ENCODE data around the gene TMPRSS11A.

The TMPRSS11A gene

GRCh38 chr4:67939195-67939594 lies 24.1 kb downstream of the TMPRSS11A start:
- Histone ChIP-seq H3K4me1 (ENCODE audit: control insufficient read depth, insufficient read depth, low read length) (peaks cover 2% of the 10 kb centered on the region; the same call in 1 of the 2 replicates), H3K4me3 (ENCODE audit: low read length) (no peak overlapping the region), H3K27ac (ENCODE audit: low read length) (no peak overlapping the region), H3K36me3 (ENCODE audit: control insufficient read depth, insufficient read depth, low read length) (no peaks in the 10 kb centered on the region), H3K9me3 (ENCODE audit: control insufficient read depth, insufficient read depth, low read length) (no peaks in the 10 kb centered on the region), H3K27me3 (ENCODE audit: control insufficient read depth, insufficient read depth, low read length) (no peaks in the 10 kb centered on the region)
- WGBS (ENCODE audit: insufficient coverage, insufficient read length): no CpG with 5 or more reads among the region's 3 CpGs
- no peak for DNase-seq (ENCODE audit: low read depth, low spot score)

DNA sequence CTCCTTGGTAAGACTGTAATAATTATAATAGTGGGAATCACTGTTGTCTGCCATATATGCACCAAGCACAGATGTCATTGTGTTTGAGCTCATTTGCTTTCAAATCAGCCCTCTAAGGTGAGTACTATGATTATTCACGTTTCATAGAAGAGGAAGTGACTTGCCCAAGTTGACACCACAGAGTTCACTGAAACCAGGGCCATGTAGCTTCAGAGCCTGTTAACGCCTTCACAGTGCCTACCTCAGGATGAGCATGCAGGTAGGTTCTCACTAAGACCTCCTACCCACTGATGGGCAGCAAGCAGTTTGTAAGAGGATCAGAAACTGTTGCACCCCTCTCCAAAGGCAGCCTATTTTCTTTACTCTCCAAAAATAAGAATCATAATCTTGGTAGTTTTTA lies 27.4 kb downstream of the TMPRSS11A start:
- WGBS (ENCODE audit: insufficient coverage, insufficient read length): no CpG with 5 or more reads among the region's 2 CpGs

DNA sequence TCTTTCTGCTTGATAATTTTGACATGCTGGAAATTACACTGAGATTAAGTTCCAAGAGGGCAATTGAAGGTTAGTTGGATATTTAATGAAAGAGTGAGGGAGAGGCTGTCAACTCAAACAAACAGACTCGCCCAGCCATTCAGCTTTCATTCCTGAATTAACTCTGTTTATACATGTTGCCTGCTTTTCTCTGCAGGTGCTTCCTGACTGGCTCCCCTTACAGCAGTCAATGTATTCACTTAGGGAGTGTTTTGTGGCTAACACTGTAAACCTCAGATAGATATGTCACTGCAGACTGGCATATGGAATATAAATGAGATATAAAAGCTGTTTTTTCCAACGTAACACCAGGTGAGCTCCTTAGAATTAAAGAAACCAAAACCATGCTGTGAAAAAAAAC lies 28.7 kb downstream of the TMPRSS11A start:
- no peak overlapping the region for H3K27ac ChIP-seq (ENCODE audit: low read length)
- DNase-seq (ENCODE audit: low read depth, low spot score): no peak

More for the DNA sequence above, 27.4 kb downstream of the TMPRSS11A start:
- Histone ChIP-seq H3K4me3 (ENCODE audit: low read length) (no peak overlapping the region), H3K36me3 (ENCODE audit: control insufficient read depth, insufficient read depth, low read length) (no peaks in the 10 kb centered on the region), H3K9me3 (ENCODE audit: control insufficient read depth, insufficient read depth, low read length) (no peaks in the 10 kb centered on the region), H3K27ac (ENCODE audit: low read length) (no peak overlapping the region), H3K27me3 (ENCODE audit: control insufficient read depth, insufficient read depth, low read length) (no peaks in the 10 kb centered on the region), H3K4me1 (ENCODE audit: control insufficient read depth, insufficient read depth, low read length) (peaks cover 2% of the 10 kb centered on the region; the same call in 1 of the 2 replicates)
- no peak for DNase-seq (ENCODE audit: low read depth, low spot score)

GRCh38 chr4:67933755-67934154 lies 29.5 kb downstream of the TMPRSS11A start:
- Histone ChIP-seq H3K36me3 (ENCODE audit: control insufficient read depth, insufficient read depth, low read length) (no peaks in the 10 kb centered on the region), H3K4me3 (ENCODE audit: low read length) (no peak overlapping the region), H3K4me1 (ENCODE audit: control insufficient read depth, insufficient read depth, low read length) (peaks cover 2% of the 10 kb centered on the region; the same call in 1 of the 2 replicates), H3K9me3 (ENCODE audit: control insufficient read depth, insufficient read depth, low read length) (no peaks in the 10 kb centered on the region), H3K27me3 (ENCODE audit: control insufficient read depth, insufficient read depth, low read length) (no peaks in the 10 kb centered on the region), H3K27ac (ENCODE audit: low read length) (no peak overlapping the region)
- WGBS (ENCODE audit: insufficient coverage, insufficient read length): no CpG with 5 or more reads among the region's 1 CpG
- DNase-seq (ENCODE audit: low read depth, low spot score): no peak

More for the DNA sequence above, 28.7 kb downstream of the TMPRSS11A start:
- Histone ChIP-seq H3K27me3 (ENCODE audit: control insufficient read depth, insufficient read depth, low read length) (no peaks in the 10 kb centered on the region), H3K4me1 (ENCODE audit: control insufficient read depth, insufficient read depth, low read length) (peaks cover 2% of the 10 kb centered on the region; the same call in 1 of the 2 replicates), H3K4me3 (ENCODE audit: low read length) (no peak overlapping the region), H3K36me3 (ENCODE audit: control insufficient read depth, insufficient read depth, low read length) (no peaks in the 10 kb centered on the region), H3K9me3 (ENCODE audit: control insufficient read depth, insufficient read depth, low read length) (no peaks in the 10 kb centered on the region)
- WGBS (ENCODE audit: insufficient coverage, insufficient read length): no CpG with 5 or more reads among the region's 2 CpGs

GRCh38 chr4:67933038-67933437 lies 30.3 kb downstream of the TMPRSS11A start:
- H3K4me3 ChIP-seq (ENCODE audit: low read length): no peak overlapping the region
- no peaks in the 10 kb centered on the region for H3K36me3 ChIP-seq (ENCODE audit: control insufficient read depth, insufficient read depth, low read length)
- no peak overlapping the region for H3K27ac ChIP-seq (ENCODE audit: low read length)
- H3K4me1 ChIP-seq (ENCODE audit: control insufficient read depth, insufficient read depth, low read length): peaks cover 2% of the 10 kb centered on the region; the same call in 1 of the 2 replicates
- DNase-seq (ENCODE audit: low read depth, low spot score): no peak
- no CpG with 5 or more reads among the region's 5 CpGs for WGBS (ENCODE audit: insufficient coverage, insufficient read length)
- H3K27me3 ChIP-seq (ENCODE audit: control insufficient read depth, insufficient read depth, low read length): no peaks in the 10 kb centered on the region
- no peaks in the 10 kb centered on the region for H3K9me3 ChIP-seq (ENCODE audit: control insufficient read depth, insufficient read depth, low read length)

- no CpG with 5 or more reads among the region's 3 CpGs for WGBS (ENCODE audit: insufficient coverage, insufficient read length)
- H3K27ac ChIP-seq (ENCODE audit: low read length): no peak overlapping the region
- no peaks in the 10 kb centered on the region for H3K9me3 ChIP-seq (ENCODE audit: control insufficient read depth, insufficient read depth, low read length)
- H3K27me3 ChIP-seq (ENCODE audit: control insufficient read depth, insufficient read depth, low read length): no peaks in the 10 kb centered on the region
- no peaks in the 10 kb centered on the region for H3K36me3 ChIP-seq (ENCODE audit: control insufficient read depth, insufficient read depth, low read length)
- peaks cover 2% of the 10 kb centered on the region; the same call in 1 of the 2 replicates for H3K4me1 ChIP-seq (ENCODE audit: control insufficient read depth, insufficient read depth, low read length)
- H3K4me3 ChIP-seq (ENCODE audit: low read length): no peak overlapping the region
- DNase-seq (ENCODE audit: low read depth, low spot score): no peak
Observed at GRCh38 chr4:67931256-67931655, 32.0 kb downstream of the TMPRSS11A start.

- H3K36me3 ChIP-seq (ENCODE audit: control insufficient read depth, insufficient read depth, low read length): no peaks in the 10 kb centered on the region
- H3K27ac ChIP-seq (ENCODE audit: low read length): no peak overlapping the region
- H3K4me3 ChIP-seq (ENCODE audit: low read length): no peak overlapping the region
- no peaks in the 10 kb centered on the region for H3K27me3 ChIP-seq (ENCODE audit: control insufficient read depth, insufficient read depth, low read length)
- H3K9me3 ChIP-seq (ENCODE audit: control insufficient read depth, insufficient read depth, low read length): no peaks in the 10 kb centered on the region
- H3K4me1 ChIP-seq (ENCODE audit: control insufficient read depth, insufficient read depth, low read length): no peaks in the 10 kb centered on the region
- DNase-seq (ENCODE audit: low read depth, low spot score): no peak
- no CpG with 5 or more reads among the region's 3 CpGs for WGBS (ENCODE audit: insufficient coverage, insufficient read length)
Observed at GRCh38 chr4:67929426-67929825, 33.9 kb downstream of the TMPRSS11A start.

DNA sequence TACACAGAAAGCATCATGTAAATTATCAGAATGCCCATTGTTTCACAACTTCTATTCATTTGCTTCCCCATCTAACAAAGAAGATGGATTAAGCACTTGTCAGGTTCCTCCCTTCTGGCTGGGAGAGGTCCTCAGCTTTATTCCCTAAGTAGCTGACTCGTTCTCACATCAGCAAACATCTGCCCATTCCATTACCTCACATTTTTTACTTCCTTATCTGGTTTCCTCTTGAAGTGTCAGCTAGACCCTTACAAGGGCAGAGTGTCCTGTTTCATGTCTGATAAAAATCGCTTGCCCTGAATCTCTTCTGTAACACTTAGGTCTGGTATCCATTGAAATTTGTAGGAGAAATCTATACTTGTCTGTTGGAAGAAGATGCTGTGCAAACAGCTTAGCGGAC lies 34.7 kb downstream of the TMPRSS11A start:
- WGBS (ENCODE audit: insufficient coverage, insufficient read length): no CpG with 5 or more reads among the region's 3 CpGs
- no peak for DNase-seq (ENCODE audit: low read depth, low spot score)
- H3K4me1 ChIP-seq (ENCODE audit: control insufficient read depth, insufficient read depth, low read length): no peaks in the 10 kb centered on the region

DNA sequence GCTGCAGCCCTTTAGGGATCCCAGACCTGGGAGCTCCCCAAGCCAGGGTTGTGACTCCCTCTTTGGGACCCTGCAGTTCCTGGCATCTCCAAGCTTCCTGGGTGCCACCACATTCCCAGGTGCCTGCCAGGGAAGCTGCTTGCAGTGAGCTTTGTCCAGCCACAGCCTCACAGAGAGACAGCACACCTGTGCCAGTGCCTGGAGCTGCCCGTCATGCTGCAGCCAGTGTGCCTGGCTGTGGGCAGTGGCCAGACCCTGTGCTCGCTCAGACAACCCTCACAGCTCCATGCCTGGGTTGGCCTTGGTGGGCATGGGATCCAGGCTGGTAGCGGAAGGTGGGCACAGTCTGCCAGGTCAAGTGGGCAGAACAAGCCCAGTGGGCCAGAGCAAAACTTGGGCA lies 36.0 kb downstream of the TMPRSS11A start:
- no peak overlapping the region for H3K27ac ChIP-seq (ENCODE audit: low read length)
- no peaks in the 10 kb centered on the region for H3K9me3 ChIP-seq (ENCODE audit: control insufficient read depth, insufficient read depth, low read length)
- no peaks in the 10 kb centered on the region for H3K36me3 ChIP-seq (ENCODE audit: control insufficient read depth, insufficient read depth, low read length)
- no peaks in the 10 kb centered on the region for H3K4me1 ChIP-seq (ENCODE audit: control insufficient read depth, insufficient read depth, low read length)
- WGBS (ENCODE audit: insufficient coverage, insufficient read length): no CpG with 5 or more reads among the region's 3 CpGs
- H3K27me3 ChIP-seq (ENCODE audit: control insufficient read depth, insufficient read depth, low read length): no peaks in the 10 kb centered on the region
- DNase-seq (ENCODE audit: low read depth, low spot score): no peak
- no peak overlapping the region for H3K4me3 ChIP-seq (ENCODE audit: low read length)

More for the DNA sequence above, 34.7 kb downstream of the TMPRSS11A start:
- Histone ChIP-seq H3K36me3 (ENCODE audit: control insufficient read depth, insufficient read depth, low read length) (no peaks in the 10 kb centered on the region), H3K9me3 (ENCODE audit: control insufficient read depth, insufficient read depth, low read length) (no peaks in the 10 kb centered on the region), H3K27ac (ENCODE audit: low read length) (no peak overlapping the region), H3K27me3 (ENCODE audit: control insufficient read depth, insufficient read depth, low read length) (no peaks in the 10 kb centered on the region), H3K4me3 (ENCODE audit: low read length) (no peak overlapping the region)

DNA sequence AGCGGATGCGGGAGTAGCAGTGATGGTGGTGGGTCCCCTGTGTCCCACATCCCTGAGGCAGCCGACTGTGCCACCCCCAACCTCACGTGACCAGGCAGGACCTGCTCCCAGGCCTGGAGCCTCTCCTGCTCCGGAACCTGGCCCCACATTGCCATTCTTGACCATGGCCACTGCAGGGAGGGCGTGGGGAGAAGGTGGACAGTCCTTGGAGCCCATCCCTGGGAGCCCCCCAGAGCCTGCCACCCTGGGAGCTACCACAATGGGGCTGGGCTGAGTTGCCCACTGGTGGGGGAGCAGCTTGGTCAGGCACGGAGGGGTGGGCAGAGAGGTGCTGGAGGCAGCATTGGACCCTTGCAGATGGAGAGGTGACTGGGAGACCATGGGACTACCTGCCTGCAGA lies 36.8 kb downstream of the TMPRSS11A start:
- H3K9me3 ChIP-seq (ENCODE audit: control insufficient read depth, insufficient read depth, low read length): no peaks in the 10 kb centered on the region
- no peaks in the 10 kb centered on the region for H3K36me3 ChIP-seq (ENCODE audit: control insufficient read depth, insufficient read depth, low read length)
- no peaks in the 10 kb centered on the region for H3K4me1 ChIP-seq (ENCODE audit: control insufficient read depth, insufficient read depth, low read length)
- no peak for DNase-seq (ENCODE audit: low read depth, low spot score)
- no CpG with 5 or more reads among the region's 7 CpGs for WGBS (ENCODE audit: insufficient coverage, insufficient read length)
- no peak overlapping the region for H3K4me3 ChIP-seq (ENCODE audit: low read length)
- no peaks in the 10 kb centered on the region for H3K27me3 ChIP-seq (ENCODE audit: control insufficient read depth, insufficient read depth, low read length)
- no peak overlapping the region for H3K27ac ChIP-seq (ENCODE audit: low read length)

GRCh38 chr4:67922697-67923096 lies 40.6 kb downstream of the TMPRSS11A start:
- DNase-seq (ENCODE audit: low read depth, low spot score): no peak

More at GRCh38 chr4:67922697-67923096, 40.6 kb downstream of the TMPRSS11A start:
- Histone ChIP-seq H3K4me3 (ENCODE audit: low read length) (no peak overlapping the region), H3K4me1 (ENCODE audit: control insufficient read depth, insufficient read depth, low read length) (no peaks in the 10 kb centered on the region), H3K27ac (ENCODE audit: low read length) (no peak overlapping the region), H3K9me3 (ENCODE audit: control insufficient read depth, insufficient read depth, low read length) (no peaks in the 10 kb centered on the region), H3K27me3 (ENCODE audit: control insufficient read depth, insufficient read depth, low read length) (no peaks in the 10 kb centered on the region), H3K36me3 (ENCODE audit: control insufficient read depth, insufficient read depth, low read length) (no peaks in the 10 kb centered on the region)
- WGBS (ENCODE audit: insufficient coverage, insufficient read length): no CpG with 5 or more reads among the region's 4 CpGs
